ENCODE data around the gene C2orf69.
"Not testable (repeated sequence)": the region's sequence is repeated elsewhere in the genome, so short reads cannot be mapped to it uniquely, and the experiment has no call there.

The C2orf69 gene

DNA sequence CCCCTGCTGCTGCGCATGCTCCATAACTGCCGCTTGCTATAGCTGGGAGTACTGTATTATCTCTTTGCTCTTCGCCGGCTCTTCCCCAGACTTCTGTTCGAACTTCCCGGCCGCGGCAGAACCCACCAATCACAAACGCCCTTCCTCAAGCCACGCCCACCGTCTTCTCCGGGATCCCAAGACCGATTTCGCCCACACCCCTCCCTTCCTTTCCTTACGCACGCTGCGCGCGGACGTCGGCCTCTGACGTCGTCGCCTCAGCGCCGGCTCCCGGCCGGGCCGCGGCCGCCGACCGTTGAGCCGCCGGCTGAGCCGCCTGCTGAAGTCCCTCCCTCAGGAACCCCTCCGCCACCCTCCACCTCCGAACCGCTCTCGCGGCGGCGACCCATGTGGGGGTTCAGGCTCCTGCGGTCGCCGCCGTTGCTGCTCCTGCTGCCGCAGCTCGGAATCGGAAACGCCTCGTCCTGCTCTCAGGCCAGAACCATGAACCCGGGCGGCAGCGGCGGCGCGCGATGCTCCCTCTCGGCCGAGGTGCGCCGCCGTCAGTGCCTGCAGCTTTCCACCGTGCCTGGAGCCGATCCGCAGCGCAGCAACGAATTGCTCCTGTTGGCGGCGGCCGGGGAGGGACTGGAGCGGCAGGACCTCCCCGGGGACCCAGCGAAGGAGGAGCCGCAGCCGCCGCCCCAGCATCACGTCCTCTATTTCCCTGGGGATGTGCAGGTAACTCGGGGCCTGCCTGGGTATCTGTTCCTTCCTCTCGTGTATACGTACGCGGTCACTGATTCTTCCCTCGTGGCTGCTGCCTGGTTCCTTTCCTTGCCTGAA, at the start of gene C2orf69:
Gene C2orf69, plus strand, starts transcription at position 242 of the 825 bp plus-strand sequence. Its CDS starts 146 bp downstream, at position 388.
- DNase-seq: peak; percentile 92 to 97

DNA sequence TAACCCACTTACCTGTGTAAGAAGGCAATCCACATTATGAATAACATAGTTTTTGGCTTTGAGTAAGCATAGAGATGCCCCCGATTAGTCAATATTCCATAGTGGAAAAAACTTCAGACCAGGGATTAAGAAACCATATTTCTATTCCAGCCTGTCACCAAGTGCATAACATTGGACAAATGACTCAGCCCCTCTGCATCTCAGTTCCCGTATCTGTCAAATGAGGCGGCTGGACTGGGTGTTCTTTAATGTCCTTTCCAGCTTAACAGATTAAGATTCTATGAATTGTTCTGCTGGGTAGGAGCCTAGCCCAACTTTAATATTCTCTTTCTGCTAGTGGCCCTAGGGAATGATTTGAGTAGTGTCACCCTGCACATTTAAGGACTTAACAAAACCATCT, 48.3 kb upstream of the C2orf69 start:
- no peak for DNase-seq

- no peak for DNase-seq
Observed at GRCh38 chr2:199865905-199866304, 45.2 kb upstream of the C2orf69 start.

- no peak for DNase-seq
Observed at GRCh38 chr2:199868431-199869226, 42.5 kb upstream of the C2orf69 start.

- DNase-seq: no peak
Observed at GRCh38 chr2:199869227-199869541, 41.9 kb upstream of the C2orf69 start.

DNA sequence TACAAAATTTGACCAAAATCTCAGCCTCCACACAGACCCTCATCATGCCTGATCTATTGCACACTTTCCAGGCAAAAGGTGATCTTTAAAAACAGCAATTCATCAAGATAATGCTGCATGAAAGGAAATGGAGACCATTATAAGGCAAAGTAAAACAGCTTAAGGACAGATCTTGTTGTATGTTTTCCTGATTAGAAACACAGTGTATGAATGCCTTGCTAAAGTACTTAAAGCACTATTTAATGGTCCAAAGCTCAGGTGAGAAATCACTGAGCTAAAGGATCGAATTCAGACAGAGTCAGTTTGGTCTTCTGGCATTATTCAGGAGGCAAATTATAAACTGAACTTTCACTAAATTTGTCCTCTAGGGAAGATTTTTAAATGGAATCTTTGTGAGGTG, 41.4 kb upstream of the C2orf69 start:
- DNase-seq: no peak

DNA sequence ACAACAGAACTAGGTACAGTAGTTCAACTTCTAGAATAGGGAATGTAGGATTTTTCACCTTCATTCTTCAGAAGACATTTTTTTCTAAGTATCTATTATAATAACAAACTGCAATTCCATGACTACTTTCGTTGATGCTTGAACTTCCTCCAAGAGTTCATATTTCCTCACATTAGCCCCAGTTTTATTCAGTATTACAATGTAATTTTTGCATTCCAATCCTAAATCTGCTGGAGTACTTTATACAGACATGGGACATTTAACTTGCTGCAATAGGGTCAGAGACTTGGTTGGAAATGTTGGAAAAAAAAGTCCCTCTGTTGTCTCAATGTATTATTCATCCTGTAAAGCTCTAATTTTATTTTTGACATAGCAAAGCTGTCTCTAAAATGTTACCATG, 40.5 kb upstream of the C2orf69 start:
- DNase-seq: no peak

DNA sequence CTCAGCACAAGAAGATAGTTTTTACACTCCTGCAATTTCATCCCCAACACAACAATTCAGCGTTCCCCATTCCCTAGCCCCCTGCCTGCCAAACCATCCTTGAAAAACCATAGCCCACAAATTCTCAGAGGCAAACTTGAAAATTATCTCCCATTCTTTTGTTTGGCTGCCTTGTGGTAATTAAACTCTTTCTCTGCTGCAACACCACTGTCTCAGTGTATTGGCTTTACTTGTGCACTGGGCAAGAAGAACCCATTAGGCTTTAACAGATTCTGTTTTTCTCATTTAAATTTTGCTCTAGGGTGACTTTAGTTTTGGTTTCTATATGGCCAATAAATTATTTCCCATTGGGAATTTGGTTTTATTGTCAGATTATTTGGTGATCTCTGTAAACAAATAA, 36.9 kb upstream of the C2orf69 start:
- no peak for DNase-seq

DNA sequence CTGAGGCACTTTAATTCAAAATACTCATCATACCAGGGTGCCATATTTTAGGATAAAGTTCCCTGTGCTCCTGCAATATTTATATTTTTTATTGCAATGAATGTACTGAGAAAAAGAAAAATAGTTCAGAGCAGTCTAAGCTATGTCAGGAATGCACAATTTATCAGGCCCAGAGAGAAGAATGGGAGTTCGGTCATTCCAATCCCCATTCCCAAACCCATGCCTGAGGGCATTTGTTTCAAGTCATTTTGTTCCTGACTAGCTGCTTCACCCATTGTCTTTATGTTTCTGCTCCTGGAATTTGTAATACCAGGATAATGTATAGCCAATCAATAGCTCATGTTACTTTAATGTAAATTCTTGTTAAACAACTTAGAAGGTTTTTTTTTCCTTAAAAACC, 35.7 kb upstream of the C2orf69 start:
- no peak for DNase-seq

DNA sequence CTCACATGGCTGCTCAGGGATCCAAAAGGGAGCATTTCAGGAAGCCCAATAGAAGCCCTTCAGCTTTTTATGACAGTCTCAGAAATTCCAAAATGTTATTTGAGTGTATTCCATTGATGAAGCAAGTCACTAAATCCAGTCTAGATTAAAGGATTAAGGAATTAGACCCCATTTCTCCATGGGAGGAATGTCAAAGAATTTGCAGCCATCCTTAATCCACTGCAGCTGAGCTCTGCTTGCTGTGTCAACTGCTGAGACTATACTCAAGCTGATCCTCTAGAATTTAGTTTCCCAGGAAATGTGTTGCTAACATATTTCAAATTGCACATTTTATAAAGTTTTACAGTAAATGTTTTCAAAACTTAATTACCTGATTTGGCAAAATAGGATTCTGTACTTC, 28.4 kb upstream of the C2orf69 start:
- DNase-seq: no peak

GRCh38 chr2:199883474-199884212, 27.4 kb upstream of the C2orf69 start:
- no peak for DNase-seq

GRCh38 chr2:199895406-199895805, 15.7 kb upstream of the C2orf69 start:
- DNase-seq: no peak

DNA sequence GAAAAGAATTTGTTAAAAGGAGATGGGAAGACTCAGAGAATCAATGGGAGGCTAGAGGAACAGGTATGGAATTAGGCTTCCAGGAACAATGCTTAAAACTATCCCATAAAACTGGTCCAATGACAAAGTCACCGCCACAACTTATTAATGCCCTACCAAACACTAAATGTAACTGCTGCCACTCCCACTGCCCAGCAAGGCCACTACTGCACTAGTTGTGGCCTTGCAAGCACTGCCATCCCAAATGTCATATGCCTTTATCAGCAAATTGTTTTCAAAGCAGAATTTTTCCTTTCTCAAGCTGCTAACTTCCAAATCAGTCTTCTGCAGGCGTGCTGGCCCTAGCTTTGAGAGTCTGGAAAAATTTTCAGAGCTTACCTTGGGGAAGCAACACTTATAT, 14.5 kb upstream of the C2orf69 start:
- DNase-seq: no peak

GRCh38 chr2:199901942-199902341, 9.2 kb upstream of the C2orf69 start:
- DNase-seq: no peak

DNA sequence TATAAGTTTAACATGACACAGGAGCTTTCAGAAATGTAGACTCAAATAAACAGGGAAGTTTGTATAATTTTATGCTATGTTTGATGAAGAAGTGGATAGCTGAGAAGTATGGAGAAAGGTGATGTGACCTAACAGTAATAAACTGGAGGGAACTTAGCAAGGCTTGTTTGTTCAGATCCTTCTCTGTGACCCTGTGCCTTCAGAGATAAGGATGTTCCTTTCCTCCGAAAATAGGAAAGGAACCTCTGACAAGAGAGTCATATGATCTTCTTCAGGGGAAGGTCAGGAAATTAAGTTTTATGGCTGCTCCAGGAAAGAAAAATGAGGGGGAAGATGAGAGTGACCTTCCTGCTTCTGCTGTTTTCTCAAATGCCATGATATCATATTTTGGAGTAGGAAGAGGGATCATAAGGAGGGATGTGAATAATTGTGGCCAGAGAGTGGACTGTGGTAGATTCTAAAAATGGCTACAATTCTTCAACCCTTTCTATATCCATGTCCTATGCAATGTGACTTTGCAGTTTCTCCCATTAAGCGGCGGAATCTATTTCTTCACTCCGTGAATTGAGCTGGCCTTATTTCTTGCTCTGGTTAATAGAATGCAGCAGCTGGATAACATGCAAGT, 8.5 kb upstream of the C2orf69 start:
- DNase-seq: no peak

DNA sequence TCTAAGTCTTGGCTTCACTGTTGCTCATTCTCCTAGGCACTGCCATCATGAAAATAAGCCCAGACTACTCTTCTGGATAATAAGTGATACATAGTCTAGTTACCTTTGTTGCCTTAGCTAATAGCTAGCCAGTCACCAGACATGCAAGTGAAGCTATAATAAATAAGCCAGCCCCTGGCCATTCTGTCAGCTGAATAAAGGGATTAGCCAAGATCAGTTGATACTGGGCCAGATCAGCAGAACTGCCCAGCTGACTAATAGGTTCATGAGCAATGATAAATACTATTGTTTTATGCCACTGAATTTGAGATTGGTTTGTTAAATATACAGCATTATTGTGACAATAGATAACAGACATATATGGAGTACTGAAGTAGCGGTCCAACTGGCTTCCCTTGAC, 8.0 kb upstream of the C2orf69 start:
- DNase-seq: no peak

DNA sequence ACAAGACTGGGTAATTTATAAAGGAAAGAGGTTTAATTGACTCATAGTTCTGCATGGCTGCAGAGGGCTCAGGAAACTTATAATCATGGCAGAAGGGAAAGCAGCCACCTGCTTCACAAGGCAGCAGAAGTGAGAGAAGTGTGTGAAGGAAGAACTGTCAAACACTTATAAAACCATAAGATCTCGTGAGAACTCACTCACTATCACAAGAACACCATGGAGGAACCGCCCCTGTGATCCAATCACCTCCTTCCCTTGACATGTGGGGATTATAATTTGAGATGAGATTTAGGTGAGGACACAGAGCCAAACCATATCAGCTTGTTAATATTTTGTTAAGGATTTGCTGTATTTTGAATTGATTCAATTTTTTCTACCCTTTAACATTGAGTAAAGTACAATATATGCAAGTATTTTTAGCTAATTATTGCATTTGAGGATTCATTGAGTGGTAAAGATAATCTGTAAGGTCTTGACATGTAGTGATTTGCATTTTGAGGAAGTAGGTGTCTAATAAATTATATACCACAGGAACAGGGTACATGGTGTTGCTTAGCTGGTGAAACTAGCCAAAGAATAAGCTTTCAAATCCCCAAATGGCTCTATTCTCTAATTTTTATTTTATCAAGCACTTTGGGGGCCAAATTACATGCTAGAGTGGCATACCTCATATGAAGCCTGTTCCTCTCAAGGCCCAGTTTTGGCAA, 3.9 kb upstream of the C2orf69 start:
- no peak for DNase-seq

GRCh38 chr2:199910338-199911051, 598 bp upstream of the C2orf69 start:
- no peak for DNase-seq

- peak in 1 of 2 experiments; percentile 36 for DNase-seq
Observed at GRCh38 chr2:199911877-199912161, 726 bp downstream of the C2orf69 start.

DNA sequence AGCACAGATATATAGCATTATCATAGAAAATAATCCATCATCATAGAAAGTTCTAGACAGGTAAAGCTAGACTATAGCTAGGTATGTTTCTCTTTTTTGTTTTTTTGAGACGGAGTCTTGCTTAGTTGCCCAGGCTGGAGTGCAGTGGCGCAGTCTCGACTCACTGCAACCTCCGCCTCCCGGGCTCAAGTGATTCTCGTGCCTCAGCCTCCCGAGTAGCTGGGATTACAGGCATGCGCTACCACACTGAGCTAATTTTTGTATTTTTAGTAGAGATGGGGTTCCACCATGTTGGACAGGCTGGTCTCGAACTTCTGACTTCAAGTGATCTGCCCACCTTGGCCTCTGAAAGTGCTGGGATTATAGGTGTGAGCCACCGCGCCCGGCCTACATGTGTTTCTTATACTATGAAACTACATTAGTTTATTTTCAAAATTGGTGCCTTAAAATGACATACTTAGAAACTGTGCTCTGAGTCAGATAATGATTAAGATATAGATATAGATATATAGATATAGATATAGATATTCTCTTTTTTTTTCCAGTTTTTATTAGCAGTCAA, 1.5 kb downstream of the C2orf69 start:
- not testable (repeated sequence) for DNase-seq

DNA sequence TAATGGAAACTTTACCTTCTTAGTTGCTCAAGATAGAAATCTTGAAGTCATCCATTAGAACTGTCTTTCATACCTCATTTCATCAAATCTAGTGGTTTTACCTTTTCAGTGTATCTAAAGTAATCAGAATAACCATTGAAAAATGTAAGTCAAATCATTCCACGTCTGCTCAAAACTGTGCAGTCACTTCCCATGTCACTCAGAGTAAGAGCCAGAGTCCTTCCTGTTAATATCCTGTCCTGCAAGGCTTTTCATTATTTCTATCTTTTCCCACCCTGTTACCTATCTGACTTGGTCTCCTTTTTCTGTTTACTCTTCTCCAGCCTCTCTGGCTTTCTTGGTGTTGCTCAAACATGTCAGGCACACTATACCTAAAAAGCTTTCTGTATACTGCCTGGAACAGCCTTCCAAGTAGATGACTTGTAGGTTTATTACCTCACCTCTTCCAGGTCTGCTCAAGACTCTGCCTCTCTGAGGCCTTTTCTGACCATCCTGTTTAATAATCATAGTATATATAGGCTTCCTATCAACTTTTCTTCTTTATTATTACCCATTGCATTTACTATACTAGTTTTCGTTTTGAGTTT, 3.4 kb downstream of the C2orf69 start:
- no peak for DNase-seq
